SHP77 treated with DMSO at 0.1 percent for 48 hours (cell line): ENCODE results near the gene PCMTD2.
"Not testable (repeated sequence)": the region's sequence is repeated elsewhere in the genome, so short reads cannot be mapped to it uniquely, and the experiment has no call there.

Experiments
- DNase-seq: peaks from one replicate; lab custom pipeline; 2025; lab: John Stamatoyannopoulos, UW

Gene PCMTD2

GRCh38 chr20:64286447-64287263, 31.1 kb downstream of the PCMTD2 start:
- DNase-seq = not testable (repeated sequence)

- DNase-seq = not testable (repeated sequence)
Observed at GRCh38 chr20:64287264-64287590, 31.7 kb downstream of the PCMTD2 start.

GRCh38 chr20:64292167-64292566, 36.6 kb downstream of the PCMTD2 start:
- not testable (repeated sequence) for DNase-seq

- DNase-seq = not testable (repeated sequence)
Observed at GRCh38 chr20:64303086-64303485, 47.5 kb downstream of the PCMTD2 start.

- not testable (repeated sequence) for DNase-seq
Observed at GRCh38 chr20:64313761-64314160, 58.2 kb downstream of the PCMTD2 start.

GRCh38 chr20:64315381-64315780, 59.8 kb downstream of the PCMTD2 start:
- DNase-seq = not testable (repeated sequence)

- DNase-seq = not testable (repeated sequence)
Observed at GRCh38 chr20:64315884-64316283, 60.3 kb downstream of the PCMTD2 start.

- not testable (repeated sequence) for DNase-seq
Observed at GRCh38 chr20:64316415-64317083, 61.0 kb downstream of the PCMTD2 start.

- not testable (repeated sequence) for DNase-seq
Observed at GRCh38 chr20:64317331-64317730, 61.8 kb downstream of the PCMTD2 start.

GRCh38 chr20:64318056-64318455, 62.5 kb downstream of the PCMTD2 start:
- not testable (repeated sequence) for DNase-seq

- not testable (repeated sequence) for DNase-seq
Observed at GRCh38 chr20:64322031-64322789, 66.7 kb downstream of the PCMTD2 start.
